ENCODE measurements around the gene MMAB. TPM values are rescaled to one million over a fixed set of nuclear protein-coding genes. Genes with fewer than 3 reads are reported as not detected.

MMAB gene
- total RNA-seq, 1 donor from 2014 or later = 41.7 TPM

Other genes starting within 250 kb of the MMAB start
- gene MYO1H, start 225.6 kb downstream of the MMAB start, total RNA-seq = not detected
- 88.8 TPM for gene KCTD10, start 96.2 kb downstream of the MMAB start, total RNA-seq
- gene UBE3B, start 95.9 kb downstream of the MMAB start, total RNA-seq = 40.4 TPM
- gene MVK, start 290 bp upstream of the MMAB start, total RNA-seq = 24.4 TPM
- 4.7 TPM for gene FAM222A, start 140.3 kb upstream of the MMAB start, total RNA-seq